Activated T-helper 9 cell treated with anti-CD3 and anti-CD28 coated beads, Interleukin-2, amount 50 U/mL, for 16 hours (primary cell): ENCODE measurements around the gene NMUR2.

Experiments
- DNase-seq: peaks from one replicate; pipeline ENCODE4 v3.0.0-alpha.2; 2020; ENCODE audit warnings: low read depth

Gene NMUR2

GRCh38 chr5:152367554-152367953, 37.5 kb downstream of the NMUR2 start:
- no peak for DNase-seq

GRCh38 chr5:152366716-152367115, 38.4 kb downstream of the NMUR2 start:
- no peak for DNase-seq

DNA sequence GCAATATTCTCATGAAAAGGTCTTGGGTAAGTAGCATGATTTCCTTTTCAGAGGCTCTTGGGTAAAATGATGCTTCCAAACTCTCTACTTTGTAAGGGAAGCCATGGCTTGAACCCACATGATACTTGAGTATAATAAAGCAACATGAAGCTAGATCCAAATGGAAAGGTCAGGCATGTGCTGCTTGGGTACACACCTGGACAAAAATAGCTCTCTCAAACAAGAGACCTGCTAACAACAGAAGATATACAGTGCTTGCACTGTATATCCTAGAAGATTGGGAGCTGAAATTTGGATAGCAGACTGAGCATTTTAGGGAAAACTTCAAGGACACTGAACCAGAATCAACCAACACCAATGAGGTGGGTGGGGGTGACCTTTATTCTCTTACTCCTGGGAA, 40.2 kb downstream of the NMUR2 start:
- DNase-seq = no peak

DNA sequence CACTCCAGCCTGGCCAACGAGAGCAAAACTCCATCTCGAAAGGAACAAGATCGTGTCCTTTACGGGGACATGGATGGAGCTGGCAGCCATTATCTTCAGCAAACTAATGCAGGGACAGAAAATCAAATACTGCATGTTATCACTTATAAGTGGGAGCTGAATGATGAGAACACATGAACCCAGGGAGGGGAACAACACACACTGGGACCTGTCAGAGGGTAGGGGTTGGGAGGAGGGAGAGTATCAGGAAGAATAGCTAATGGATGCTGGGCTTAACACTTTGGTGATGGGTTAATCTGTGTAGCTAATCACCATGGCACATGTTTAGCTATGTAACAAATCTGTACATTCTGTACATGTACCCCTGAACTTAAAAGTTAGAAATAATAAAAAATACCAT, 40.9 kb downstream of the NMUR2 start:
- DNase-seq = no peak

DNA sequence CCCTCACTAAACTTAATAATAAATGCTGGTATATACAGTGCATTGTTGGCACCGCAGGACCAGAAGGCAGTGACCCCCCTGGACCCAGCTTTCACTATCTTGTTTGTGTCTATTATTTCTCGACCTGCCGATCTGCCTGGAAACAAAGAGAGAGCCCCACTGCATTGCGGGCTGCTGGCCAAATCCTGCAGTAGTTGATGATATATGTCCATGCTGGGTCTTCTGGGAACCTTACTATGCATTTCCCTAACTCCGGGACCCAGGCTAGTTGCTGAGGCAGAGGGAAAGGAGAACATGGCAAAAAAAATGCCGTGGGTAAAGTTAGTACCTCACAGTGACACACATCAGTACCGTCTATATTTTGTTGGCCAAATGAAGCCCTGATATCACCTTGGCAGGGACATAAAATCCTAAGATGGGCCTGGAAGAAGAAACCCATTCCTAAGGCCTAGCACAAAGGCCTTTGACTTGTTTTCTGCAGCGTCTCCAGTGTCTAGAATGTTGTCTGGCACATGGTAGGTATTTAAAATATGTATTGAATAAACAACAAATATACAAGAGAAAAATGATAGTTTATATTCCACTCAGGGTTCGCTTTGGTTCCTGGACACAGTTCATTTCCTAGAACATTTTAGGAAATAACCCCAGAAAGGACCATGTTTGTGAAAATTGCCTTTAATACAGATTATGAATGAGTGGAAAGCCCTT, 46.1 kb downstream of the NMUR2 start:
- no peak for DNase-seq

- DNase-seq = no peak
Observed at GRCh38 chr5:152356506-152356905, 48.6 kb downstream of the NMUR2 start.

DNA sequence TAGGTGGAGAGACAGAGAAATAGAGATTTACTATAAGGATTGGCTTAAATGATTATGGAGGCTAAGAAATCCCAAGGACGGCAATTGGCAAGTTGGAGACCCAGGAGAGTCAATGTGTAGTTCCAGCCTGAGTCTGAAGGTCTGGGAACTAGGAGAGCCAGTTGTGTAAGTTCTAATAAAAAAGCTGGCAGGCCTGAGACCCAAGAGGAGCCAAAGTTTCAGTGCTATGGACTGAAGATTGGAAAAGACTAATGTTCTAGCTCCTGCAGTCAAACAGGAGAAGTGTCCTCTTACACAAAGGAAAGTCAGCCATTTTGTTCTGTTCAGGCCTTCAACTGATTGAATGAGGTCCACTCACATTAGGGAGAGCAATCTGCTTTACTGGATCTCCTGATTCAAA, 50.0 kb downstream of the NMUR2 start:
- no peak for DNase-seq

- DNase-seq = no peak
Observed at GRCh38 chr5:152353001-152353400, 52.1 kb downstream of the NMUR2 start.

DNA sequence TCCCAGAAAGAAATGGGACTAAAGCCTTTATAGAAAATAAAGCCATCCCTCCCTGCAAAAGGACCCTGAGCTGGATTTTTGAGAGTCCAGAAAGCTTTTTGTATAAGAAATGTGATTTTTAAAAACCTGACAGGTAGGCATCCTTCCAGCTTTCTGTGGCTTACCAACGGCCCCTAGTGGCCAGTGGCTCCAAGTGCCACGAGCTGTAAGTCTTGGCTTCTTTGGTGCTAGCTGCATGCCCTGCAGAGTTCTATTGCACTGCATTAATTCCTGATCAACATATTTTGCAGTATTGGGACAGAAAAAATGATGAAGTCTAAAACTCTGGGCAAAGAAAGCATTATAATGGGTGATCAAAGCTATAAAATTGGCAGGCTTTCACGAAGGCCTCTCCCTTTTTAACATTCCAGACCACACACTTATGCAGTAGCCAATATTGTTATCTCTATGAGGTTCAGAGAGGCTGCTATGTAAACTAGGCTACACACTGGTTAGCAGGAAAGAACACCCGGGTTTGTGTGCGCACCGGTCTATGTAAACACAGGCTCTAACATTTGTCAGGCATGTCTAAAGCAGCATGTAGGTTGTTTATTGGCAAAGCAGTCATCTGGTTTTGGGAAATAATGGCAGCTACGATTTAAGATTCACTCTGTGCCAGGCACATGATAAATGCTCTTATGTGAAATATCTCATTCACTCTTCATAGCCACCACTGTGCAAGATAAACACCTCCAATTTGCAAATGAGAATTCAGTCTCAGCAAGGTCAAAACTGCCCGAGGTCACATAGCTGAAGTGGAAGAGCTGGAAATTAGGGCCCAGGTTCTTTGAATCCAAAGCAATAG, 55.2 kb downstream of the NMUR2 start:
- DNase-seq = no peak
